NCI-H2107 treated with DMSO at 0.1 percent for 48 hours (cell line): Measurements from ENCODE around the gene SLC46A3.
"Not testable (repeated sequence)": the region's sequence is repeated elsewhere in the genome, so short reads cannot be mapped to it uniquely, and the experiment has no call there.

Experiments
- DNase-seq: peaks from one replicate; lab custom pipeline; 2025; ENCODE audit not compliant: unreplicated experiment; lab: John Stamatoyannopoulos, UW

The SLC46A3 gene

DNA sequence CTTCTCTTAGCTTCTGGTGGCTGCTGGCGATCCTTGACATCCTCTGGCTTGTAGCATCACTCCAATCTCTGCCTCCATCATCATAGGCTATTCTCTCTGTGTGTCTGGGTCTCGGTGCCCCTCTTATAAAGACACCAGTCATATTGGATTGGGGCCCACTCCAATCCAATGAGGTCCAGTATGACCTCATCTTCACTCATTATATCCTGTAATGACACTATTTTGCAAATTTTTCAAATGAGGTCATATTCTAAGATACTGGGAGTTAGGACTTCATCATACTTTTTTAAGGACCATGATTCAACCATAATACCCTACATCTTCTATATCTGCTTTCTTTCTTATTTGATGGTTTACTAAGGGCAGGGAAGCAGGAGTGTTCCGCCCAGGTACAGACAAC, 12.0 kb upstream of the SLC46A3 start:
- DNase-seq, result no peak

GRCh38 chr13:28729541-28729940, 10.8 kb upstream of the SLC46A3 start:
- no peak for DNase-seq

- no peak for DNase-seq
Measured at GRCh38 chr13:28728642-28729041, 9.9 kb upstream of the SLC46A3 start.

DNA sequence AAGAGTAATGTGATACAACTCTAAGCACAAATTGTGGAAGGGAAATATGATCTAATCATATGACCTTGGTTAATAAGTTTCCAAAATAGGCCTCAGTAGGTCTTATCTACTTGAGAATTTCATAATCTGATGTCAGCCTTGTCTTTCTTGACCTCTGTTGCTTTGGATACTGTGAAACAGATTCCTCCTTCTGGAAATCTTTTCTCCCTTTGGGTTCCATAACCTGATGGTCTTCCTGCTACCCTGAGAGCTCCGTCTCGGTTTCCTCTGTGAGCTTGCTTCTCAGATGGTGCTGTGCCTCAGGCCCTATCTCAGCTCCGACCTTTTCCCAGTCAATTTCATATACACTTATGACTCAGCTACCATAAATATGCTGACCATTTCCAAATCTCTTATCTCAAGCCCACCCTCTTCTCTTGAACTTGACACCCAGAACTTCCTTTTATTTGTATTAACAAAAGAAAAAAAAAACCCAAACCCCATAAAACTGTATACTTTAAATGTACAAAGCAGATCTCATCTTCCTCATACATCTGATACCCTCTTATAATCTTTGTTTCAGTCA, 6.4 kb upstream of the SLC46A3 start:
- no peak for DNase-seq

- DNase-seq, result no peak
Measured at GRCh38 chr13:28723806-28724205, 5.0 kb upstream of the SLC46A3 start.

GRCh38 chr13:28719227-28720055, 671 bp upstream of the SLC46A3 start:
- DNase-seq, result no peak

- DNase-seq, result no peak
Measured at GRCh38 chr13:28718196-28718542, 601 bp downstream of the SLC46A3 start.

DNA sequence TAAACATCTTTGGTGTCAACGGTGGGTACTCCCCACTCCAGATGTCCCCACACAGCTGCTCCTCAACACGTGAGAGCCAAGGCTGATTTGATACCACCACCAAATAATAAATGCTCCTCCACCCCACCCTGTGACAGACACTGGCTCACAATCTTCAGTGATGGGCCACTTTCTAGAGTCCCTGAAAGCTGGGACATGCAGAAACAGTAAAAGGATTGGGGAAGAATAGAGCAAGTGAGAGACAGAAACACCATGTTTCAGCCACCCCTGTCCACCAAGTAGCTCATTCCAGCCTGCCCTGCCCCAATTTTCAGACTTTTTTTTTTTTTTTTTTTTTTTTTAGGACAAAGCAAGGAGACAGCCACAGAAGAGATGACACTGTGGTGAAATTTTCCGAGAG, 1.6 kb downstream of the SLC46A3 start:
- DNase-seq, result no peak

DNA sequence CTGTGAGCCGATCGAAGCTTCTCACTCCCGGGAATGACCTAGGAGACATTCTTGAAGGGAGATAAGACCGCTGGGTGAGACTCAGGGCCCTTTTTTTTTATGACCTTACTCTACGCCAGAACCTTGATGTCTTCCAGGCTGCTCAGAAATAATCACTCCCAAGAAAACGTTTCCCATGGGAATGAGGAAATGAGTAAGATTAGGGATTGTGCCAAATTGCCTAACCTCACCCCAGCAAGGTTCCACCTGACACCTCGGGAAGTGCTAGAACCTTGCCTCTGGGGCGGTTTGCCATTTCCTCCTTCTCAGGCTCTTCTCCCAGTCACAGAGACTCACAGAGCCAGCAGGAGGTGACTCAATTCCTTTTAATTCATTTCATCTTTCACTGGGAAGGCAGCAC, 2.3 kb downstream of the SLC46A3 start:
- no peak for DNase-seq

DNA sequence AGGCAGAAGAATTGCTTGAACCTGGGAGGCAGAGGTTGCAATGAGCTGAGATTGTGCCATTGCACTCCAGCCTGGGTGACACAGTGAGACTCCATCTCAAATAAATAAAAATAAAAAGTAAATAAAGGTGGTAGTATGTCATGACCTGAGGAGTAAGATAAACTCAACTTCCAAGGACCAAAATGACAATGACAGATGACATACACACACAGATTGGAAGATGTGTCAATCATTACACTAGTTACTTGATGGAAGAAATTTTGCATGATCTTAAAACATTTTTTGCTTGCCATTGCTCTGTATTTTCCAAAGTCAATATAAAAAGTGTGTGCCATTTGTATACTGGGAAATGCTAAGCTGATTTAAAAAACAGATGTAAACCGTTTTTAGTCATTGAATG, 4.1 kb downstream of the SLC46A3 start:
- DNase-seq, result no peak

- DNase-seq, result no peak
Measured at GRCh38 chr13:28710161-28710560, 8.6 kb downstream of the SLC46A3 start.

GRCh38 chr13:28707629-28708427, 10.9 kb downstream of the SLC46A3 start:
- no peak for DNase-seq

DNA sequence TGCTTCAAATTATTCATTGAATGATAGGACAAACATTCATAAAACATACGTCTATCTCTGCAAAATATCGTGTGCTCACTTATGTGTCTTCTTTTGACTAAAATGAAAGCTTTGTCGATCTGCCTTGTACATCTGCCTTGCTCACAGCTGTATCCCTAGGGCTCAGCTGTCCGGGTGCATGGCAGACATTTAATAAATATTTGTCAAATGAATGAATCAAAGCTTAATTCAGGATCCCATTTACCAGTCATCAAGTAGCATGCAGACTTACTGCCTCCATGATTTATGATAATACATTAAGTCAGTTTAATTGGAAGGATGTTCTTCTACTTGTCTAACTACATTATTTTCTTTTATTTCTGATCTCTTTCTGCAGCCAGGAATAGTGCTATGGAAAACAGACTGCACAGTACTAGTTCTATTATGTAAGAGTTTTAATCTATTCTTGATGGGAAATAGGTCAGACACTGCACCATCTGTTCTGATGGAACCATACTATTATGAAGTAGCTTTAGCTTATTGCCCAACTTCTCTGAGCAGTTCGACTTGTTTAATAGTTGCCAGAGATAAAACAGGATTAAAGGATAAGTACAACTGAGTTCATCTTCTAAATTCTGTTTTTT, 13.2 kb downstream of the SLC46A3 start:
- no peak for DNase-seq

DNA sequence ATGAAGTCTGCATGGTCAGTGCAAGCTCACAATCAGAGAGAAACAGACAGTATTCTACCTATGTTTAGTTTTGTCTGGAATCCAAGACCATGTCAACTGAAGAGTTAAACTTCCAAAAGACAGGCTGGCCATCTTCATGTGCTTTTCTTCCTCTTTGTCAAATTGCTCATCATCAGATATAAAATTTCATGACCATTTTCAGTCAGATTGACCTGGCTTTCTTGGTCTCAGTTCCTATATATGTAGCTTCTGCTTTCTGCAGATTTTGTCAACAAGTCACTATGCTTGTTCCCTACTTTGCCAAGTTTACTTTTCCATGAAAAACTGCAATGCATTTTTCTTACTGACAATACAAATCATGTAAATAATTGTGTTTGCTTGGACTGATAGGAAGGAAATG, 13.9 kb downstream of the SLC46A3 start:
- no peak for DNase-seq

- no peak for DNase-seq
Measured at GRCh38 chr13:28704282-28704681, 14.5 kb downstream of the SLC46A3 start.

GRCh38 chr13:28699246-28699645, 19.5 kb downstream of the SLC46A3 start:
- DNase-seq, result no peak

GRCh38 chr13:28697441-28697840, 21.3 kb downstream of the SLC46A3 start:
- no peak for DNase-seq

- not testable (repeated sequence) for DNase-seq
Measured at GRCh38 chr13:28693605-28694491, 24.9 kb downstream of the SLC46A3 start.

DNA sequence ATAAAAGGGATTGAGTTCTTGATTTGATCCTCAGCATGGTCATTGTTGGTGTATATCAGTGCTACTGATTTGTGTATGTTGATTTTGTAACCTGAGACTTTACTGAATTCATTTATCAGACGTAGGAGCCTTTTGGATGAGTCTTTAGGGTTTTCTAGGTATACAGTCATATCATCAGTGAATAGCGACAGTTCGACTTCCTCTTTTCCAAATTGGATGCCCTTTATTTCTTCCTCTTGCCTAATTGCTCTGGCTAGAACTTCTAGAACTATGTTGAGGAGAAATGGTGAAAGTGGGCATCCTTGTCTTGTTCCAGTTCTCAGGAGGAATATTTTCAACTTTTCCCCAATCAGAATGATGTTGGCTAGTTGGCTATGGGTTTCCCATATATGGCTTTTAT, 32.9 kb downstream of the SLC46A3 start:
- DNase-seq, result no peak

GRCh38 chr13:28685114-28685513, 33.7 kb downstream of the SLC46A3 start:
- no peak for DNase-seq

DNA sequence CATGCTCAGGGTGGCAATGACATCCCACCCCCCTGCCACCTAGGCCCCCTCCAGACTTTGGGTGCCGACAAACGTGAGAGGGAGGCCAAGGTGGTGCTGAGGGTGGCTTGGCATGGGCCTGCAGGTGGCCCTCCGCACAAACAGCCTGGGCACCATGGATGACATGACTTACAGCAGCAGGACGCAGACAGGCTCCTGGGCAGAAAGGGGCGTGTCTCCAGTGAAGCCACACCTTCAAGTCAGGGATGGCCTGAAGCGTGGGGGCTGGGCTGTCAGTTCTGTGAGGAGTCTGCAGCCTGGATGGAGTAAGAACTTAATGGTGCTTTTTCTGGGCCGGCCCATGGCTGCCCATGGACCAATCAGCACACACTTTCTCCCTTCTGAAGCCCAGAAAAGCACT, 34.5 kb downstream of the SLC46A3 start:
- DNase-seq, result no peak
